Kasumi-1 (cell line): ENCODE measurements around the gene NAT10.
"Not testable (repeated sequence)": the region's sequence is repeated elsewhere in the genome, so short reads cannot be mapped to it uniquely, and the experiment has no call there.

Experiments used
- DNase-seq, 2 experiments: peaks; one replicate each; lab custom pipeline; 2025; lab: John Stamatoyannopoulos, UW

NAT10 gene

DNA sequence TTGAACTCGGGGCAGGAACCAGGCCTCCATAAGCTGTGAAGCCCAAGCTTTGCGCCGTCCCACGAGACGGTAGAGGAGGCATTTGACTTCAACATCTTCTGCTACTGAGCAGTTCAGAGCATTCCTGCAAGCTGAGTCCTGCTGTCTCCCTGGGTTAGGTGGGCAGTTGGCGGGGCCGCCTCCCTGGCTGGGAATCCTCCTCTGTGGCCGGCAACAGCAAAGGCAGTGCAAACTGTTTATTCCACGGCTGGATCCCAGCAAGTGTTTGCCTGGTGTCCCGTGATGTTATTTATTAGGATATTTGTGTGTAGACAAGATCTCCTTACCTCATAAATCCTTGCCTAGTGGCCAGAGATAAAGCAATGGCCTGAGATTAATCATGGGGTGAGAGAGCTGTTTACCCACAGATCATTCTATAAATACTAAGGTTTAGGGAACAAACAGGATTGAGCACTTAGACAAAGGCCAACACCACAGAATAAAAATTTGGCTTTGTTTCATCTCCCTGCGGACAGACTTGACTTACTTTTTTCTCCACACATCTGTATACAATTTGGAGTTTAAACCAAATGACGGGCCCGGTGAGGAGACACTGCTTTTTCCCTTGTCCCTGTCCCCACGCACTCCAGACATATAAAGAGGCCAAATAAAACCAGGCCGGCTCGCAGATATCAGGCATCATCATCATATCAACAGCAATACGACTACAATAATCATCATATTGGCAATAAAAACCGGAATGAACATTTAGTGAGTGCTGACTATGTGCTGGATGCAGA lies 63.4 kb downstream of the NAT10 start:
- DNase-seq = no peak

DNA sequence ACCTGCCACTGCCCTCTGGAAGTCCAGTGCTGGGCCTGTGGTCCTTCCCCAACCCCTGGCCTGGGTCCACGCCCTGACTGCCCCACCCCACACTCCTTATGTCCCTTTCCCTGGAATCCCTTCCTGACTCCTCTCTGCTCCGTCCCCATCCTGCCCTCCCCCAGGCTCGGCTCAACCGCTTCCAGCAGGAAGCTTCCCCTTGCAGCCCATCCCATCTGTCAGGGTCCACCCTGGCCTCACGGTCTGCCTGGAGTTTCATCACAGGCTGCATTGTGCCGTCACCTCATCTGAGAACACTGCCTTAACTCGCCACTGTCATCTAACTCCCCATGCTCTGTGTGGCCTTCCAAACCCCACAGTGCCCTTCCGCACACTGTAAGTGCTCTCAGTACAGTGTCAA lies 64.3 kb downstream of the NAT10 start:
- DNase-seq = no peak

DNA sequence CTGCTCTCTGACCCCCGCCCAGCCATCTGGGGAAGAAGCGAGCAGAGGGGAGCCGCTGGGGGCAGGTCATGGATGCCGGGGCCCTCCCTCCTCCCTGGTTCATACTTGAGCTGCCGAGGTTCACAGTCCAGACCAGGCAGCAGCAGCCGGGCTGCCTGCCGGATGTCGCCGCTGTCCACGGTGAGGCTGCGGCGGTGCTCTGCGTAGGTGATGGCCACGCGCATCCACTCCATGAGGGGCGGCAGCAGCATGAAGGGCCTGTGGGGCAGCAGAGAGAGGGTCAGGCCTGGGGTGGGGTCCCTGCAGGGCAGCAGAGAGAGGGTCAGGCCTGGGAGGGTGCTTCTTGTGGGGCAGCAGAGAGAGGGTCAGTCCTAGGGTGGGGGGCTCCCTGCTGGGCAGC lies 67.6 kb downstream of the NAT10 start:
- DNase-seq = no peak

DNA sequence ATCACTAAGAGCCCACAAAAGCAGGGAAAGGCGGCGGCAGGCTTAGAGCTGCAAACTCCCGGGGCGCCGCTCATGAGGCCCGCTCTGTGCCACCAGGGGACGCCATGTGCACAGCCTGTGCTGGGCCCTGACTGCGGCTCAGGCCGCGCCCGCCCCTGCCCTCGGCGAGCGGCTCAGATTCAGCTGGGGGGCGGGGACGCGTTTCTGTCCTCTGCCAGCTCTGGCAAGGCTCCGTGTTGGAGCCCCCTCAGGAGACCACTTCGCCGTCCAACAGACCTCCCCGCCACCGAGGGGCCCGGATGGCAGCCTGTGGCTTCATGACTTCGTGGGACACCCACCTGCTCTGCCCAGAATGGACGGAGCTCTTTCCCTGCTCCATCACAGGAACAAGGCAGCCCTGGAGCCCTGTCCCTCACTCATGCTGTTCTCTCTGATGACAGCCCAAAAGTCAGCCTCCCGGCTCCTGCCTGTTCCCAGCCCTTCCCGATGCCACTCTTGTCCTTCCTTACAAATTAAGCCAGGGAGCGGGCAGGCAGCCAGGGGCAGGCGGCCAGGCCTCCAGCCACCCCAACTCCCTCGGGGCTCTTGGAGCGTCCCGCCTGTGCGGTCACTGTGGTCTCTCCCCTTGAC lies 69.1 kb downstream of the NAT10 start:
- peak; percentile 63 to 72 for DNase-seq

DNA sequence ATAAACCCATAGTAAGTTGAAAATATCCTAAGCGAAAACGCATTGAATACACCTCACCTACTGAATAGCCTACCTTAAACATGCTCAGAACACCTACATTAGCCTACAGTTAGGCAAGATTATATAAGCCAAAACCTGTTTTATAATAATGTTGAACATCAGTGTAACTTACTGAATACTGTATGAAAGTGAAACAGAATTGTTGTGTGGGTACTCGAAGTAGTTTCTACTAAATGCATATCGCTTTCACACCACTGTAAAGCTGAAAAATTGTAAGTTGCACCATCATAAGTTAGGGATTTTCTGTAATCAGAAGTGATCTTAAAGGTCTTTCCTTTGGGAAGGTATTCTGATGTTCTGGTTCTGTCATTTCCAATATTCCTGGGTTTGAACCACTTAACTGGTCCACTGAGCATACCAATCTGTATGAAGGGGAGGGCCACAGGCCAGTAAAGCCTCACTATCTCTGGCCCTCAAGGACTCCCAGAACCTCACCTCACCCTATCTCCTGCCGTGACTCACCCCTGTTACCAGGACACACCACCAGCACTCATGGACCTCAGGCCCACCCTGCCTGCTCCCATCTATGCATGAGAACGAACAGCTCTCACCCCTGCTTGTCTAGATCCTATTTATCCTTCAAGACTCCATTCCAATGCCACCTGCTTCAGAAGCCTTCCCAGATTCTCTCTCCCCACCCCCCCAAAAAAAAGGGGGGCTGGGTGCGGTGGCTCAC lies 70.0 kb downstream of the NAT10 start:
- DNase-seq = no peak

DNA sequence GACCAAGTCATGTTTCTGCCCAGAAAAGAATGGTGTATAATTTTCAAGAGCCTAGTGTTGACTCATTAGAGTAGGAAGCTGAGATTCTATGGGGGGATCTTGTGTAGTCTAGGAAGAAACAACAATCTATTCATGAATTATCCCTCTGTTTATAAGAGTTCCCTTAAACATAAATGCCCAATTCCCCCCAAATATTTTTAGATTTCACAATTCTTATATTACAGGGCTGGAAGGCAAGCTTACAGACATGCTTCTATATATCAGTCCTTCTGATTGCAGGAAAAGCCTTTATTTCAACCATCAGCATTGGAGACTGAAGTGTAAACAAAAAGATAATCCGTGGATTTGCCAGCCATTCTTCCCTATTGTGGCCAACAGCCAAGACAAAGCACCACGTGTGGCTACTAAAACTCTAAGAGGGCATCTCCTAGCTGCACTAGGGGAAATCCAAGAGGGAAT lies 71.4 kb downstream of the NAT10 start:
- DNase-seq = no peak

DNA sequence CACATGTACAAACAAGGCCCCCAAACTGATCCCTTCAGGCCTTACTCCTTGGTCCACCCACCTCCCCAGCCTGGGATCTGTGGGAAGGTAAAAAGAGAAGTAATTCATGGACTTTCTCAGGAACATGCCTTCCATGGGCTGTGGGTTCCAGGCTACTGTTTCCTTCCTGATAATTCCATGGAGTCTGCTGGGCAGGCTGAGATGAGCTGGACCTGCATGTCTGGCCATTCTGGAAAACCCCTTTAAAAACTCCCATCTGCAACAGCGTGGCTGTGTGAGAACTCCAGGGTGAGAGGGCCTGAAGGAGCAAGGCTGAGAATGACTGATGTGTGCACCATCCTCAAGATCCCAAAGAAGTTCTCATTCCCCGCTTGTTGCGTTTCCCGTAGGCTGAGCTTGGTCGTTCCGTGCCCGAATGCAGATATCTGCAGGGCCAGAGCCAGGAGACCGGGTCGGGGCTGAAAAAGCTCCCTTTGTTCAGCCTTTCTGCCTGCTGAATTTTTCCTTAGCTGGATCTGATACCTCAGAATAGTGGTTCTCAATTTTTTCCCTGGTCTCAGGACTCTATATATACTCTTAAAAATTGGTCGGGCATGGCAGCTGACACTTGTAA lies 72.9 kb downstream of the NAT10 start:
- DNase-seq = no peak

DNA sequence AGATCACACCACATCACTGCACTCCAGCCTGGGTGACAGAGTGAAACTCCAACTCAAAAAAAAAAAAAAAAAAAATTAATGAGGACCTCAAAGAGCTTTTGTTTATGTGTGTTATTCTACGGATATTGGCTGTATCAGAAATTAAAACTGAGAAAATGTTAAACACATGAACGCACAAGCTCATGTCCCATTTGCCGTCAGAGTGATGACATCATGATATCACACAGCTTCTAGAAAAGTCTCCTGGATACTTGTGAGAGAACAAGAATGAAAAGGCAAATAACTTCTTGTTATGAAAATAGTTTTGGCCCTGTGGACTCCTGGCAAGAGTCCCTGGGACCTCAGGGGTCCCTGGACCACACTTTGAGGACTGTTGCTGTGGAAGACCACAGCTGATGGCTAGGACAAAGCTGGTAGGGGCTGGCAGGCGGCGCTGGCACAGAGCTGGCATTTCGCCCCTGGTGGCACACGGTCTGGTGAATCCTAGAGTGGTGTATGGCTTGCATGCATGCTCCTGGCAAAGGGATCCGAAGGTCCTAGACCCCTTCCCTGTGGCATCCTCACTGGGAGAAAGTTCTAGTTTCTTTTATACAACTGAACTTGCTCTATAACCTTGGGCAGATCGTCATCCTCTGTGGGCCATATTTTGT lies 73.7 kb downstream of the NAT10 start:
- no peak for DNase-seq

DNA sequence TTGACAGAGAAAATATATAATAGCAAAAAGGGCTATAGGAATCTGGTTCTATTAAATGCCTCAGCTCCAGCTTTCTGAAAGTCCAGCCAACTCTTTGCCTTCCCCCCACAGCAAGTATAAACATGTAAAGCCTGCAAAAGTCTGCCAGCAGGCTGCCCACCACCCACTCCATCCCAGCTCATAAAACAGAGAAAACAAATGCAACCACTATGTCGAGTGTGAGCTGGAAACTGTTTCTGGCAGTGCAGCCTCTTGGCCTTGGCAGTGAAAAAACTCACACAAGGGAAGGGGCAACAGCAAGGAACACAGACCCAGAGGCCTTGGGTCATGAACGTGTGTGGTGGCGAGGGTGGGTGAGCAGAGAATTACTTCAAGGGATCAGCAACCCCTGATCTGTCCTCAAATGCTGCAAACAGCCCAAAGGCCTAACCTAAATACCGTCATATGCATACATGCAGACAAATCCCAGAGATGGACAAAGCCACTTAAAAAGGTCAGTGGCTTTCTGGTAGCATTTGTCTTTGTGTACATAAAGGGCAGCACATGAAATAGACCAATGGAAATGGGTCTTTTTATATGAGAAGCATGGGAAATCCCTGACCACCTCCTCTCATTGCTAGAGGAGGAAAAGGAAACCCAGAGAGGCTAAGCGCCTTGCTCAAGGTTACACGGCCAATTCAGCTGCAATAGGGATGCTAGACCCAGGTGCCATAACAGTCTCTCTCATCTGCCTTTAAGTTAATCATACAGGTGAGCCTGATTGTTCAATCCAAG lies 74.8 kb downstream of the NAT10 start:
- no peak for DNase-seq

DNA sequence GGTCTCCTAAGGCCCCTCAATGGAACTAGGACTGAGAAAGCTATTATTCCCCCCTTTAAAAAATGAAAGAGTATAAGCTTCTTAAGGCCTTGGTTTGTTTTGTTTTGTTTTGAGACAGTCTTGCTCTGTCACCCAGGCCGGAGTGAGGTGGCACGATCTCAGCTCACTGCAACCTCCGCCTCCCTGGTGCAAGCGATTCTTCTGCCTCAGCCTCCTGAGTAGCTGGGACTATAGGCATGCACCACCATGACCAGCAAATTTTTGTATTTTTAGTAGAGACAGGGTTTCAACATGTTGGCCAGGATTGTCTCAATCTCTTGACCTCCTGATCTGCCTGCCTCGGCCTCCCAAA lies 75.4 kb downstream of the NAT10 start:
- DNase-seq = not testable (repeated sequence)

DNA sequence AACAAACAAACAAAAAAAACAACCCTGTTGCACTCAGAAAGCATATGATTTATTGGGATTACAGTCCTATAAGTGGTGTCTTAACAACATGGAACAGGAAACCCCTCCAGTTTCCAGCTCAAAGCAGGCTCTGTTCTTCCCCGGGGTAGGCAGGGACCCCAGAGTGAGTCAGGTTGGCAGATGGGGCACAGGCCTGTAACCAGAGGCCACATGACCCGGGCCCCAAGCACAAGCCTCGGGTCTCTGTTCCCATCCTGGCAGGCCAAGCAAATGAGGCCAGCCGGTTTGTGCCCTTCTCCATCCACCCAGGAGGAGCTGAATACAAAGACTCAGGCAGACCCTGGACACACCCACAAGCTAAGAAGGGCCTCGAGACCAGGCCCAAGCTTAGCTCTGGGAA lies 75.8 kb downstream of the NAT10 start:
- DNase-seq = no peak

DNA sequence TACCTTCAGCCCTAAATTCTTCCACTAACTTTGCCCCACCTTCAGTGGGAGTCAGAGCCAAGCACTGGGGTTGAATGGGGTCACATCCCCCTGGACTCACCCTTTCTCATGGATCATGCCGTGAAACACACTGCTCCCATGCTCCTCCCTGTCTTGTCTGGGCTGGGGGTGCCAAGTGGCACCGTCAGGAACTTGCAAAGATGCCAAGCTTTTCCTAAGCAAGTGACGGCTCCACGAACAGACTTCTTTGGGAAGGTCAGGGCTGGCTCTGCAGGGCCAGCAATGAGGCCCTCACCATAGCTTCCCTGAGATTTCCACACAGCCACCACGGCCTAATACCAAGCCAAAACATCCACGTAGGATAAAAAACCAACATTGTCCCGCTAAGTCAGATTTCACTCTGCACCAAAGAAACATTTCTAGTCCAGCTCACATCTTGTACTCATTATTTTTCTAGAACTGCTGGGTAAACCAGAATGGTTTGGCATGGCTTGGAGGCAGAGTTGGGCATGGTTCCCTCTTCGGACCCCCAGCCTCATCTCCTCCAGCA lies 76.5 kb downstream of the NAT10 start:
- DNase-seq = no peak

DNA sequence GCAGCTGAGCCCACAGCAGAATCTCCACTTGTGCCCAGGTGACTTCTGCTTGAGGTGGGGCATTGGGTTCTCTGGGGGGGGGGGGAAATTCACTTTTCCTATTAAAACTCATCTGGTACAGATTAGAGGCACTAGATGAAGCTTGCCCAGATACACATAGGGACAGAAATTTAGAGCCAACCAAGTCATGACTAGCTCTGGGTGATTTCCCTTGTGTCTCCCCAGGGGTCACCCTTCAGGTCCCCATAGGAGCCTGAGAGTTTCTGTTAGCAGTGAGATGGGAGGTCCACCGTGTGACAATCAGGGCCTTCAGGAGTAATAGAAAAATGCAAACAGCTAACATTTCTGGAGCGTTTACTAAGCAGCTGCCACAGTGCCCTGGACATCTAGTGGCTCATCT lies 77.0 kb downstream of the NAT10 start:
- DNase-seq = no peak

DNA sequence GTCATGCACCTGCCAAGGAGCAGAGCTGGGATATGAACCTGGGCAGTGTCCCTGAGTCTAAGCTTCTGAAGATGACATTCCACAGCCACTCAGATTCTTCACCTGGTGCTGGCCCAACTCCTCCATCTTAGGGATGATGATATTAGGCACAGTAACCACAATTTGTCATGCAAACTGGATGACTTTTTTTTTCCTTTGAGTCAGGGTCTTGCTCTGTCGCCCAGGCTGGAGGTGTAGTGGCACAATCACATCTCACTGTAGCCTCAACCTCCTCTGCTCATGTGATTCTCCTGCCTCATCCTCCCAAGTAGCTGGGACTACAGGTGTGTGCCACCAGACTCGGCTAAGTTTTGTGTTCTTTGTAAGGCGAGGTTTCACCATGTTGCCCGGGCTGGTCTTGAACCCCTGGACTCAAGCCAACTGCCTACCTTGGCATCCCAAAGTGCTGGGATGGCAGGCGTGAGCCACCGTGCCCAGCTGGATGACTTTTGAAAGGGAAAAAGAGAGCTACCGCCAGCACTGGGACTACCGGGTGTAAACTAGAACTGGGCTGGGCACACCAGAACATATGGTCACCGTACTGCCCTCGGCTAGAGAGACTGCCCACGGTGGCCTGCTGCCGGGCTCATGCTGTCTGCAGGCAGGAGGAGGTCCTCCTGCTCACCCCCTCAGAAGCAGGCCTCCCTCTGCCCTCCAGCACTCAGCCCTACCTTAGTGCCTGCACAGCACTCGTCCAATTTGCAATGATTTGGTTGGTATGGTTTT lies 77.7 kb downstream of the NAT10 start:
- DNase-seq = no peak

DNA sequence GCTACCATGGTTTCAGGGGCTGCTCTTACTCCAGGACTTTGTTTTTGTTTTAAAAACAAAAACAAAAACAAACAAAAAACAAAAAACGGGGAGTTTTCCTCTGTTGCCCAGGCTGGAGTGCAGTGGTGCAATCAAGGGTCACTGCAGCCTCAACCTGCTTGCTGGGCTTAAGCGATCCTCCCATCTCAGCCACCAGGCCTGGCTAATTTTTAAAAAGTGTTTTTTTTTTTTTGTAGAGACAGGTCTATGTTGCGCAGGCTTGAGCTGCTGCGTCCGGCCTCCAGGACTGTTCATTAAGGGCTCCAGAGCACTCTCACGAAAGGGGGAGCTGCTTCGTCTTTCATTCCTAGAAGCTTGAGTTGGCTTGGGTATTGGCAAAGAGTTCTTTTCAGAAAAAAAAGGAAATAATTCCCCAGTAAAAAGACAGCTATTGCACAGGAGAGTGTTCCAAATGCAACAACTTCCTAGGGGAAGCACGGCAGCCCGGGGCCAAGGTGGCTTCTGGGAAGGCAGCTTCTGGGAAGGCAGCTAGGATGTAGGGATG lies 78.5 kb downstream of the NAT10 start:
- DNase-seq = no peak

DNA sequence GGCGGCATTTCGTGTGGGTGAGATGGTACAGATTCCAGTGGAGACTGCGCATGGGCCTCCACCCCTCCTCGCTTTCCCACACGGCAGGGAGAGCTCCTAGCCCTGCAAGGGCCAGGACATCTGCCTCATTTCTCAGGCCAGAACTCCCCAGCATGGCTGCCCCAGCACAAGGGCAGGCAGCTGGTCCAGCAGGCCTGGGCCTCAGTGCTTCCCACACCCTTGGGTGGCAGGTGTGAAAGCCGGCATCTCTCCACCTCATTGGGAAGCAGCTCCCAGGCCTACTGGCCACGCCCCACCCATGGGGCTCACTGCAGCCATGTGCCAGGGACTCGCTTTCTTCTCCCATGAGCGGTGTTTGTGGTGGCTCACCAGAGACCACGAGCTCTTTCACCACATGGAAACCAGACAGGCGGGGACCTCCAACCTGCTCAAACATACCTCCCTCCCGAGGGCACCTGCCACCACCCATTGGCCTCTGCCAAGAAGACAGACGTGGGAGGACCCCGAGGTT lies 79.1 kb downstream of the NAT10 start:
- DNase-seq = no peak

DNA sequence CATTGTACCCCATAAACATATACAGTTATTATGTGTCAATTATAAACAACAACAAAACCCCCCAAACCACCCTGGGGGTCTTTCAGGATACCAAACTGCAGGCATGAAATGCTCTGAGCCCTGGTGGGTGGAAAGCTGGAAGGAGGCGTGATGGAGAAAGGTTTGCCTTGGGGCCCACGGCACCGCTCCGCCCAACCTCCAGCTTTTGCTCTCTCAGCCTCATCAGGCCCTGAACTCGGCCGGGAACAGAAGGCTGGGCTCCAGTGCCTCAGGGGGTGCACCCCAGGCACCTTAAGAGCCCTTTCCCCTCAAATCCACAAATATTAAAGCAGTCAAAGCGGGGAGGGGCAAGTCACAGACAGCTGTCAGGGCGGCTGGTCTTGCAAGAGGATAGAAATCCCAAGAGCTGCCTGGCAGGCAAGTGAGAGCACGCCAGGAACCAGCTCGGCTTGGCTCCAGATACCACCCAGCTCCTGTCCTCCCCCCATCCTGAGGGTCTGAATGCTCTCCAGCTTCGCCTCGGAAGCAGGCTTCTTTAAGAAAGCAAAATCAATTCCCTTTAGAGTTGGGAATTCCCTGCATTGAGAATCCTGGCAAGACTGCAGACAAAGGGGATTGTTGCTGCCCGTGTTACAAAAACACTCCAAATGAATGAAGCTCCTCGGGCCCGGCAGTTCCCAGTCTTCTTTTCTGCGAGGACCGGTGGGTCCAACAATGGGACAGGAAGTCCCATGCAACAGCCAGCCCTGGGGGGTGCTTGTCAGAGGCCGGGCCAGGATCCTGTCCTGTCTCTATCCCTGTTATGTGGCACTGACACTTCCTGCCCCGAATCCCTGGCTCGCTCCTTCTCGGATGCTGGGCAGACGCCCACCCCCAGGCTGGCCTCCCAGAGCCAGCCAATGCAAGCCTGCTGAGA lies 80.8 kb downstream of the NAT10 start:
- no peak for DNase-seq

DNA sequence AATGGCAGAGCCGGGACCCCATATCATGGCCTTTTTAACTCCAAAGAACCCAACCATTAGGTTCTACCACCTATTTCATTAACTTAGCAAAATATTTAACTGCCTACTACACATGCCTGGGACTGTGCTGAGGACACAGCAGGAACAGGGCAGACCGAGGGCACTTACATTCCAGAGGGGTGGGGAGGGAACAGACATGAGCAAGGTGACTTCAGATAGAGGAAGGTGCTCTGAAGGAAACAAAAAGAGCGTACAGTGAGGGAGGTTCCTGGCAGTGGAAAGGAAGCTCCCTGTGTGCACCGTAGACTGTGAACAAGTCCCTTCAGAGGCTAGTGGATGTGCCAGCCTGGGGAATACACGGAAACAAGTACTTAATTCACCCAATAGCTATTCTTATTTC lies 82.8 kb downstream of the NAT10 start:
- no peak for DNase-seq

DNA sequence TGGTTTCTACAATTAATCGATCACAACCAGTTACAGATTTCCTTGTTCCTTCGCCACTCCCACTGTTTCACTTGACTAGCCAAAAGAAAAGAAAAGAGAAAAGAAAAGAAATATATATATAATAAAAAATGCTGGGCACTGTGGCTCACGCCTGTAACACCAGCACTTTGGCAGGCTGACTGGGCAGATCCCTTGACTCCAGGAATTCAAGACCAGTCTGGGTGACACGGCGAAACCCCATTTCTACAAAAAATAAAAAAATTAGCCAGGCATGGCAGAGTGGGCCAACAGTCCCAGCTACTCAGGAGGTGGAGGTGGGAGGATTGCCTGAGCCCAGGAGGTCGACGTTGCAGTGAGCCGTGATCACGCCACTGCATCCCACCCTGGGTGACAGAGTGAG lies 83.8 kb downstream of the NAT10 start:
- no peak for DNase-seq
